Mesodermal cell (in vitro differentiated cells): Measurements from ENCODE around the gene IREB2.
"Not testable (repeated sequence)": the region's sequence is repeated elsewhere in the genome, so short reads cannot be mapped to it uniquely, and the experiment has no call there.

Experiments
- H3K27ac ChIP-seq: 2 replicates; pipeline ENCODE4 v1.7.0; 2013; ENCODE audit warnings: mild to moderate bottlenecking, low read depth, low read length, moderate library complexity; ENCODE audit not compliant: severe bottlenecking
- H3K36me3 ChIP-seq: 2 replicates; pipeline ENCODE4 v1.7.1; 2013; ENCODE audit warnings: mild to moderate bottlenecking, low read length, moderate library complexity; ENCODE audit not compliant: control insufficient read depth, insufficient read depth
- H3K4me1 ChIP-seq: one replicate; pipeline ENCODE4 v1.7.1; 2013; ENCODE audit warnings: mild to moderate bottlenecking, low read length; ENCODE audit not compliant: insufficient read depth, control insufficient read depth, poor library complexity, severe bottlenecking
- H3K4me3 ChIP-seq: 2 replicates; pipeline ENCODE4 v1.7.0; 2013; ENCODE audit warnings: low read length, control low read depth, mild to moderate bottlenecking; ENCODE audit not compliant: insufficient read depth, poor library complexity, severe bottlenecking; ENCODE audit errors: extremely low read depth
- H3K9me3 ChIP-seq: 2 replicates; pipeline ENCODE4 v1.7.1; 2013; ENCODE audit warnings: mild to moderate bottlenecking, low read length, moderate library complexity; ENCODE audit not compliant: control insufficient read depth
- WGBS, 2 experiments: methylation state at CpG; one replicate each; pipeline ENCODE4 v1.1.5; 2013; ENCODE audit warnings: missing lambda C conversion rate in 2 of 2; ENCODE audit not compliant: insufficient coverage in 2 of 2; 5-methylcytosine and 5-hydroxymethylcytosine counted together

IREB2 gene

GRCh38 chr15:78394981-78395616 is 42.9 kb upstream of the IREB2 start:
- no peak overlapping the region for H3K27ac ChIP-seq
- 16 to 23% methylated on average over 7 to 8 of the region's 13 CpGs for WGBS, 2 experiments

GRCh38 chr15:78396186-78396814 is 41.7 kb upstream of the IREB2 start:
- Histone ChIP-seq H3K9me3 (no peaks in the 10 kb centered on the region), H3K4me1 (peaks cover 6% of the 10 kb centered on the region), H3K36me3 (no peaks in the 10 kb centered on the region), H3K4me3 (no peak overlapping the region), H3K27ac (no peak overlapping the region)
- WGBS, 2 experiments, result 93% methylated on average over 7 of the region's 9 CpGs

More at GRCh38 chr15:78394981-78395616, 42.9 kb upstream of the IREB2 start:
- H3K4me3 ChIP-seq, result no peak overlapping the region
- H3K9me3 ChIP-seq, result no peaks in the 10 kb centered on the region
- peaks cover 6% of the 10 kb centered on the region for H3K4me1 ChIP-seq
- no peaks in the 10 kb centered on the region for H3K36me3 ChIP-seq

- no peaks in the 10 kb centered on the region for H3K36me3 ChIP-seq
- no peaks in the 10 kb centered on the region for H3K9me3 ChIP-seq
- no peak overlapping the region for H3K27ac ChIP-seq
- no peak overlapping the region for H3K4me3 ChIP-seq
- peaks cover 6% of the 10 kb centered on the region for H3K4me1 ChIP-seq
- 80 to 82% methylated on average over 6 of the region's 9 CpGs for WGBS, 2 experiments
Measured at GRCh38 chr15:78396976-78397375, 41.0 kb upstream of the IREB2 start.

GRCh38 chr15:78397382-78397781 is 40.6 kb upstream of the IREB2 start:
- H3K36me3 ChIP-seq, result no peaks in the 10 kb centered on the region
- H3K9me3 ChIP-seq, result no peaks in the 10 kb centered on the region
- no peak overlapping the region for H3K4me3 ChIP-seq
- 100% methylated on average over 2 of the region's 2 CpGs for WGBS, 2 experiments
- no peak overlapping the region for H3K27ac ChIP-seq
- H3K4me1 ChIP-seq, result peaks cover 6% of the 10 kb centered on the region

- 86 to 87% methylated on average over 10 to 11 of the region's 11 CpGs for WGBS, 2 experiments
- H3K4me1 ChIP-seq, result peaks cover 6% of the 10 kb centered on the region
- no peak overlapping the region for H3K4me3 ChIP-seq
- H3K36me3 ChIP-seq, result no peaks in the 10 kb centered on the region
- H3K27ac ChIP-seq, result no peak overlapping the region
- no peaks in the 10 kb centered on the region for H3K9me3 ChIP-seq
Measured at GRCh38 chr15:78398076-78398825, 39.8 kb upstream of the IREB2 start.

GRCh38 chr15:78399091-78399490 is 38.9 kb upstream of the IREB2 start:
- WGBS, 2 experiments, result 89 to 97% methylated on average over 7 to 9 of the region's 9 CpGs
- no peaks in the 10 kb centered on the region for H3K36me3 ChIP-seq
- H3K4me3 ChIP-seq, result no peak overlapping the region
- H3K27ac ChIP-seq, result no peak overlapping the region
- H3K4me1 ChIP-seq, result peaks cover 6% of the 10 kb centered on the region
- H3K9me3 ChIP-seq, result no peaks in the 10 kb centered on the region

GRCh38 chr15:78402061-78402610 is 35.9 kb upstream of the IREB2 start:
- 92 to 93% methylated on average over 3 to 7 of the region's 9 CpGs for WGBS, 2 experiments
- no peaks in the 10 kb centered on the region for H3K4me1 ChIP-seq
- no peaks in the 10 kb centered on the region for H3K9me3 ChIP-seq
- H3K27ac ChIP-seq, result no peak overlapping the region
- H3K36me3 ChIP-seq, result no peaks in the 10 kb centered on the region
- H3K4me3 ChIP-seq, result no peak overlapping the region

DNA sequence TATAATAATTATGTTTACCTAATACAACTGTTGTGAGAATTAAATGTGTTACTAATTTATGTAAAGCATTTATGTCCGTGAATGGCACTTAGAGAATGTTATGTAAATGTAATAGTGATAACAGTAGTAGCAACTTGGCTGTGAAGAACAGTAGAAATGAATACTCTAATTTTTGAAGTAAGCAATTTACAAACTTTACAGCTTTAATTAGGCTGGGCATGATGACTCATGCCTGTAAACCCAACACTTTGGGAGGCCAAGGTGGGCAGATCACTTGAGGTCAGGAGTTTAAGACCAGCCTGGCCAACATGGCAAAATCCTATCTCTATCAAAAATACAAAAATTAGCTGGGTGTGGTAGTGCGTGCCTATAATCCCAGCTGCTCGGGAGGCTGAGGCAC is 33.9 kb upstream of the IREB2 start:
- H3K27ac ChIP-seq, result no peak overlapping the region
- WGBS, 2 experiments, result 86 to 92% methylated on average over 1 to 2 of the region's 3 CpGs
- H3K36me3 ChIP-seq, result no peaks in the 10 kb centered on the region

DNA sequence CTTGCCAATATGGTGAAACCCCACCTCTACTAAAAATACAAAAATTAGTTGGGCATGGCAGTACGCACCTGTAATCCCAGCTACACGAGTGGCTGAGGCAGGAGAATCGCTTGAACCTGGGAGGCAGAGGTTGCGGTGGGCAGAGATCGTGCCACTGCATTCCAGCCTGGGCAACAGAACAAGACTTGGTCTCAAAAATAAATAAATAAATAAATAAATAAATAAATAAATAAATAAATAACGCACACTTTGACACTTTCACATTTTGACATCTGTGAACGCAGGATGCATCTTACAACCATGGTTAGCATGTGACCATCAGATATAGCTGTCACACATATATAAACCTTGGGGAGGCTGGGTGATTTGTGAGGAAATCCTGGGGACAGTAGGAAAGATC is 33.2 kb upstream of the IREB2 start:
- H3K27ac ChIP-seq, H3K4me3 ChIP-seq, H3K36me3 ChIP-seq, H3K4me1 ChIP-seq, H3K9me3 ChIP-seq: not testable (repeated sequence)
- WGBS, 2 experiments, result 84 to 90% methylated on average over 3 to 5 of the region's 7 CpGs

More for the DNA sequence above, 33.9 kb upstream of the IREB2 start:
- Histone ChIP-seq H3K4me3 (no peak overlapping the region), H3K4me1 (no peaks in the 10 kb centered on the region), H3K9me3 (no peaks in the 10 kb centered on the region)

DNA sequence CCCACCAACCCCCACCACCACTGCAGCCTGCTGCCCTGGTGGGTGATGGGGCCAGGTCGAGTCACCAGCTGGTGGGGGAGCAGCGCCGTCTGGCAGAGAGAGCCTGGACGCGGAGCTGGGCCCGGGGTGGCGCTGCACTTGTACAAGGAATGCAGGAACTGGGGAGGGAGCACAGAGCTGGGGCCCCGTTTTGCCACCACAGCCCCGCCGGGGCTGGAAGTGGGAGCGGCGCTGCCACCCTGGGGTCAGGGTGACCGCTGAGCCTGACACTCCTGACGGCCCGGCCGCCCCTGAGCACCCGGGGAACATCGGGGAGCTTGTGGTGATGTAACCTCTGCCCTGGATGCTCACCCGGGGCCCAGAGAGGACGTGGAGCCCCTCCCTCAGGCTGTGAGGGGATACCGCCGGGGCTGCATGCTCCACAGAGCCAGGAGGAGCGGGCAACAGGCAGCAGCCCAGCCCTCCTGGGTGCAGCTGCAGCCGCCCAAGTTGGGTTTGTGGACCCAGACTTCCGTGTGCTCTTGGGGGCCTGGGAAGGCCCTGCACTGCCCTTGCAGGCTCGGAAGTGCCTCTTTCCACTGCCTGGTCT is 32.6 kb upstream of the IREB2 start:
- no peaks in the 10 kb centered on the region for H3K36me3 ChIP-seq
- no peak overlapping the region for H3K27ac ChIP-seq
- H3K4me1 ChIP-seq, result no peaks in the 10 kb centered on the region
- 83 to 84% methylated on average over 25 of the region's 26 CpGs for WGBS, 2 experiments
- no peaks in the 10 kb centered on the region for H3K9me3 ChIP-seq
- H3K4me3 ChIP-seq, result no peak overlapping the region
